ENCODE data around the gene ROBO1. TPM values are rescaled to one million over a fixed set of nuclear protein-coding genes. Genes with fewer than 3 reads are reported as not detected.

ROBO1 gene
- total and polyA plus RNA-seq, 2 of the 8 experiments (the other 6 are each of a cell fraction or from before 2014, with no cell fraction given), result 51.4 to 91.0 TPM

- Histone ChIP-seq H2BK20ac (ENCODE audit: low read length) (no peak overlapping the region), H3K23ac (ENCODE audit: insufficient read length) (no peak overlapping the region), H3K23me2 (ENCODE audit: low read depth, low read length) (no peaks in the 10 kb centered on the region), H2BK5ac (ENCODE audit: low read depth, low read length) (no peak overlapping the region), H3K4me1 (replicated peaks in 1 of 4; ENCODE audit: control insufficient read depth in 3 of 4, insufficient read depth in 4 of 4, low read length in 3 of 4) (no peaks in the 10 kb centered on the region), H2BK12ac (ENCODE audit: low read depth, low read length) (no peak overlapping the region), H2BK120ac (replicated peaks; ENCODE audit: low read depth, low read length) (no peak overlapping the region), H3K27ac (ENCODE audit: low read depth, low read length) (no peak overlapping the region), H4K5ac (ENCODE audit: insufficient read length, low read depth, low read length) (no peak overlapping the region), H3K79me2 (ENCODE audit: control insufficient read depth in 1 of 2, insufficient read depth in 2 of 2, low read length in 2 of 2) (no peaks in the 10 kb centered on the region), H3K9ac (replicated peaks in 1 of 4; ENCODE audit: extremely low read depth in 1 of 4, low read depth in 3 of 4, low read length in 3 of 4) (no peak overlapping the region), H3K4me3 (ENCODE audit: extremely low read depth in 1 of 4, insufficient read depth in 2 of 4, low read depth in 3 of 4, low read length in 4 of 4) (no peak overlapping the region), H3K18ac (ENCODE audit: extremely low read depth, low read length) (no peak overlapping the region), H4K91ac (replicated peaks; ENCODE audit: insufficient read length, low read length) (no peak overlapping the region), H3K79me1 (ENCODE audit: low read depth, low read length) (no peaks in the 10 kb centered on the region), H4K8ac (ENCODE audit: extremely low read depth, insufficient read depth, low read length) (no peak overlapping the region), H3K14ac (ENCODE audit: insufficient read length) (no peak overlapping the region), H3K56ac (replicated peaks; ENCODE audit: insufficient read length, low read depth, low read length) (no peak overlapping the region), H2AFZ (ENCODE audit: low read length) (no peak overlapping the region), H2AK5ac (ENCODE audit: low read depth, low read length) (no peak overlapping the region), H3K27me3 (replicated peaks in 1 of 4; ENCODE audit: control insufficient read depth in 3 of 4, extremely low read depth in 1 of 4, insufficient read depth in 3 of 4, low read length in 3 of 4) (no peaks in the 10 kb centered on the region), H3K36me3 (ENCODE audit: control insufficient read depth in 2 of 4, insufficient read depth in 4 of 4, low read length in 3 of 4) (peaks cover 0 to 2% (median 0%) of the 10 kb centered on the region in 4 experiments; a peak in 1 of 8 replicates), H3K4me2 (ENCODE audit: insufficient read depth in 1 of 2, low read depth in 2 of 2, low read length in 2 of 2) (no peak overlapping the region), H3K4ac (replicated peaks; ENCODE audit: insufficient read length, low read depth, low read length) (no peak overlapping the region), H4K20me1 (replicated peaks in 1 of 2; ENCODE audit: control insufficient read depth in 1 of 2, insufficient read depth in 2 of 2, low read length in 2 of 2) (peaks cover 1% of the 10 kb centered on the region in 2 experiments), H3K9me3 (ENCODE audit: insufficient read depth in 2 of 2, low read depth in 1 of 2, low read length in 1 of 2) (no peaks in the 10 kb centered on the region), H2BK15ac (ENCODE audit: low read length) (no peak overlapping the region)
- WGBS, 2 experiments (ENCODE audit: extremely low coverage in 1 of 2, insufficient coverage in 1 of 2, insufficient read length in 1 of 2, insufficient replicate concordance in 2 of 2, low coverage in 1 of 2, low lambda C conversion rate in 2 of 2, missing lambda C conversion rate in 1 of 2), result 75% methylated on average over 4 of the region's 4 CpGs; no CpG with 5 or more reads in 1 of the 2 experiments
- ChIA-PET CTCF (ENCODE audit: partially characterized antibody) (no interaction called here), POLR2A (ENCODE audit: partially characterized antibody) (no interaction called here)
- no peak for FAIRE-seq
- no peak for DNase-seq (ENCODE audit: low read depth in 1 of 2, low spot score in 2 of 2)
- TF ChIP-seq POLR2AphosphoS5 (IDR thresholded peaks at IDR 0.05; ENCODE audit: low read depth, low read length) (no peak), RAD21 (IDR thresholded peaks at IDR 0.05 in 1 of 2, conservative IDR thresholded peaks at IDR 0.05 in 1 of 2; ENCODE audit: low read depth in 2 of 2, low read length in 2 of 2) (no peak), GTF2F1 (IDR thresholded peaks at IDR 0.05; ENCODE audit: borderline replicate concordance, low read depth, low read length) (no peak), SUZ12 (IDR thresholded peaks at IDR 0.05; ENCODE audit: low read length) (no peak), RBBP5 (IDR thresholded peaks at IDR 0.05; ENCODE audit: borderline replicate concordance, low read depth, low read length) (no peak), JUND (IDR thresholded peaks at IDR 0.05; ENCODE audit: low read length) (no peak), POU5F1 (IDR thresholded peaks at IDR 0.05; ENCODE audit: low read depth, low read length) (no peak), TBP (IDR thresholded peaks at IDR 0.05; ENCODE audit: low read depth, low read length) (no peak), KDM5A (IDR thresholded peaks at IDR 0.05; ENCODE audit: low read length) (no peak), KDM1A (IDR thresholded peaks at IDR 0.05; ENCODE audit: borderline replicate concordance, low read length) (no peak), RFX5 (IDR thresholded peaks at IDR 0.05; ENCODE audit: borderline replicate concordance, low read depth, low read length) (no peak), TAF7 (optimal IDR thresholded peaks at IDR 0.05; ENCODE audit: borderline replicate concordance, low read depth, low read length) (no peak), MAX (IDR thresholded peaks at IDR 0.05) (no peak)
Measured at GRCh38 chr3:78708565-78709073, 1059.2 kb downstream of the ROBO1 start.
